Measurements from ENCODE around the gene RGS14.

Gene RGS14

GRCh38 chr5:177334155-177334551, 23.6 kb upstream of the RGS14 start:
- no peak for TF ChIP-seq CTCF (IDR thresholded peaks at IDR 0.05; ENCODE audit: extremely low read depth, insufficient read depth, missing control alignments)
- no peak for DNase-seq (ENCODE audit: low spot score)
- in situ Hi-C loops (cut with MboI; ENCODE audit: low pct_unique_long_range_greater_than_20kb, low sequenced_read_pairs, unreplicated experiment) = no loop called here

- TF ChIP-seq CTCF (IDR thresholded peaks at IDR 0.05; ENCODE audit: extremely low read depth, insufficient read depth, missing control alignments) = no peak
- DNase-seq (ENCODE audit: low spot score) = no peak
- in situ Hi-C loops (cut with MboI; ENCODE audit: low pct_unique_long_range_greater_than_20kb, low sequenced_read_pairs, unreplicated experiment) = no loop called here
Observed at GRCh38 chr5:177334781-177335700, 22.7 kb upstream of the RGS14 start.

GRCh38 chr5:177335701-177336065, 22.0 kb upstream of the RGS14 start:
- TF ChIP-seq CTCF (IDR thresholded peaks at IDR 0.05; ENCODE audit: extremely low read depth, insufficient read depth, missing control alignments) = no peak
- in situ Hi-C loops (cut with MboI; ENCODE audit: low pct_unique_long_range_greater_than_20kb, low sequenced_read_pairs, unreplicated experiment) = no loop called here
- DNase-seq (ENCODE audit: low spot score) = no peak

- in situ Hi-C loops (cut with MboI; ENCODE audit: low pct_unique_long_range_greater_than_20kb, low sequenced_read_pairs, unreplicated experiment) = no loop called here
- DNase-seq (ENCODE audit: low spot score) = no peak
- TF ChIP-seq CTCF (IDR thresholded peaks at IDR 0.05; ENCODE audit: extremely low read depth, insufficient read depth, missing control alignments) = peak; percentile 41
Observed at GRCh38 chr5:177336112-177336511, 21.6 kb upstream of the RGS14 start.

- in situ Hi-C loops (cut with MboI; ENCODE audit: low pct_unique_long_range_greater_than_20kb, low sequenced_read_pairs, unreplicated experiment) = no loop called here
- no peak for TF ChIP-seq CTCF (IDR thresholded peaks at IDR 0.05; ENCODE audit: extremely low read depth, insufficient read depth, missing control alignments)
- DNase-seq (ENCODE audit: low spot score) = no peak
Observed at GRCh38 chr5:177336603-177337494, 20.9 kb upstream of the RGS14 start.

- DNase-seq (ENCODE audit: low spot score) = no peak
- in situ Hi-C loops (cut with MboI; ENCODE audit: low pct_unique_long_range_greater_than_20kb, low sequenced_read_pairs, unreplicated experiment) = no loop called here
- no peak for TF ChIP-seq CTCF (IDR thresholded peaks at IDR 0.05; ENCODE audit: extremely low read depth, insufficient read depth, missing control alignments)
Observed at GRCh38 chr5:177338251-177339106, 19.2 kb upstream of the RGS14 start.
